Endothelial cell of umbilical vein (primary cell): ENCODE measurements around the gene DYRK3. TPM values are rescaled to one million over a fixed set of nuclear protein-coding genes. Genes with fewer than 3 reads are reported as not detected.

Experiments used
- BruUV-seq: library from RNA; stranded (reverse); fragments of 400-500 nt; replicated peaks from 2 replicates; lab custom pipeline; 2021; lab: Mats Ljungman, UMichigan
- CTCF ChIA-PET: fragments of 300-600, 350-600 bp; sonication (Branson Sonifier 250); formaldehyde crosslinking; loops from one replicate; lab custom pipeline; 2021; ENCODE audit warnings: antibody characterized with exemption, inconsistent platforms; lab: Charles Lee
- POLR2A ChIA-PET: fragments of 300-600, 350-600 bp; sonication (Branson Sonifier 250); formaldehyde crosslinking; loops from one replicate; lab custom pipeline; 2021; ENCODE audit warnings: antibody characterized with exemption, inconsistent platforms; lab: Charles Lee
- DNase-seq: peaks from one replicate; pipeline ENCODE4 v3.0.0-alpha.2; 2011; ENCODE audit warnings: low read depth, low spot score
- FAIRE-seq: peaks from 2 replicates; lab custom pipeline; 2011; peaks lifted over from hg19 to GRCh38; lab: Jason Lieb, UNC
- H2AFZ ChIP-seq: 2 replicates; pipeline ENCODE4 v1.6.0; 2012; ENCODE audit warnings: low read depth, low read length, control low read depth, inconsistent platforms
- H3K27ac ChIP-seq: 2 replicates; pipeline ENCODE4 v1.5.1; 2011; ENCODE audit warnings: low read depth, mild to moderate bottlenecking, control low read depth, low read length, moderate library complexity; ENCODE audit not compliant: insufficient read depth
- H3K27me3 ChIP-seq, 2 experiments: 2 replicates each; pipeline versions ENCODE4 v1.6.0 to v1.6.1; 2011; ENCODE audit warnings: low read length in 2 of 2, mixed read lengths in 1 of 2; ENCODE audit not compliant: control insufficient read depth in 2 of 2, insufficient read depth in 2 of 2
- H3K36me3 ChIP-seq, 2 experiments: 2 replicates in 1 of 2; 3 replicates in 1 of 2; pipeline ENCODE4 v1.5.1; 2011; ENCODE audit warnings: low read length in 2 of 2, mild to moderate bottlenecking in 1 of 2, moderate library complexity in 1 of 2; ENCODE audit not compliant: control insufficient read depth in 2 of 2, insufficient read depth in 2 of 2; ENCODE audit errors: extremely low read depth in 1 of 2
- H3K4me1 ChIP-seq: 3 replicates; pipeline ENCODE4 v1.5.1; 2011; ENCODE audit warnings: mild to moderate bottlenecking, low read length; ENCODE audit not compliant: control insufficient read depth, insufficient read depth; ENCODE audit errors: extremely low read depth
- H3K4me2 ChIP-seq: 2 replicates; pipeline ENCODE4 v1.6.1; 2011; ENCODE audit warnings: low read length, control low read depth, mixed read lengths; ENCODE audit not compliant: insufficient read depth
- H3K4me3 ChIP-seq, 3 experiments: fragments of 200-600 bp in 1 of 3; sonication (generic), shearing (Covaris generic) in 1 of 3; replicated peaks in 1 of 3; 2 replicates each; pipeline ENCODE4 v1.5.1; 2011 to 2016; ENCODE audit warnings: control low read depth in 3 of 3, low read length in 3 of 3, mild to moderate bottlenecking in 2 of 3, inconsistent platforms in 1 of 3, low read depth in 1 of 3, moderate library complexity in 1 of 3; ENCODE audit not compliant: insufficient read depth in 1 of 3
- H3K79me2 ChIP-seq: 2 replicates; pipeline ENCODE4 v1.6.0; 2012; ENCODE audit warnings: low read length, inconsistent platforms; ENCODE audit not compliant: control insufficient read depth, insufficient read depth
- H3K9ac ChIP-seq: replicated peaks from 2 replicates; pipeline ENCODE3; 2011; ENCODE audit warnings: low read length, control low read depth; ENCODE audit not compliant: insufficient read depth; ENCODE audit errors: extremely low read depth
- H3K9me1 ChIP-seq: replicated peaks from 3 replicates; pipeline ENCODE4 v1.6.0; 2011; ENCODE audit warnings: mild to moderate bottlenecking, low read length; ENCODE audit not compliant: control insufficient read depth, insufficient read depth; ENCODE audit errors: extremely low read depth
- H3K9me3 ChIP-seq: replicated peaks from 2 replicates; pipeline ENCODE4 v1.5.1; 2012; ENCODE audit warnings: low read length, inconsistent platforms; ENCODE audit not compliant: control insufficient read depth, insufficient read depth
- H4K20me1 ChIP-seq: replicated peaks from 2 replicates; pipeline ENCODE3; 2011; ENCODE audit warnings: mild to moderate bottlenecking, low read length; ENCODE audit not compliant: control insufficient read depth, insufficient read depth; ENCODE audit errors: extremely low read depth
- CTCF ChIP-seq, 2 donors: IDR thresholded peaks; 1 replicate in 1 of 2; 2 replicates in 1 of 2; pipeline ENCODE4 v1.5.1; 2011; ENCODE audit warnings: low read length in 2 of 2, mild to moderate bottlenecking in 2 of 2, moderate library complexity in 2 of 2, control low read depth in 1 of 2, inconsistent platforms in 1 of 2, low read depth in 1 of 2; ENCODE audit not compliant: insufficient read depth in 1 of 2; ENCODE audit errors: extremely low read depth in 1 of 2
- EZH2 ChIP-seq: IDR thresholded peaks from 2 replicates; pipeline ENCODE4 v1.6.1; 2012; ENCODE audit warnings: borderline replicate concordance, low read depth, mild to moderate bottlenecking, moderate library complexity, low read length, inconsistent platforms; ENCODE audit not compliant: severe bottlenecking
- FOS ChIP-seq: IDR thresholded peaks from 2 replicates; pipeline ENCODE4 v1.6.1; 2011; ENCODE audit warnings: mild to moderate bottlenecking, low read length, moderate library complexity, borderline replicate concordance; ENCODE audit not compliant: insufficient read depth
- GATA2 ChIP-seq: IDR thresholded peaks from 2 replicates; pipeline ENCODE4 v1.7.0; 2011; ENCODE audit warnings: low read depth, mild to moderate bottlenecking, moderate library complexity, mixed read lengths, low read length; ENCODE audit not compliant: insufficient read length, insufficient read depth
- MAX ChIP-seq: IDR thresholded peaks from 2 replicates; pipeline ENCODE4 v1.6.1; 2011; ENCODE audit not compliant: insufficient read depth, insufficient read length
- MYC ChIP-seq: IDR thresholded peaks from one replicate; pipeline ENCODE4 v1.6.1; 2011; ENCODE audit warnings: mild to moderate bottlenecking, low read depth, low read length
- POLR2A ChIP-seq: IDR thresholded peaks from 2 replicates; pipeline ENCODE4 v1.6.1; 2012; ENCODE audit warnings: low read depth, mild to moderate bottlenecking, control low read depth, low read length
- POLR2AphosphoS5 ChIP-seq: IDR thresholded peaks from 2 replicates; pipeline ENCODE4 v1.6.1; 2012; ENCODE audit warnings: low read depth, mild to moderate bottlenecking, control low read depth, low read length, moderate library complexity; ENCODE audit not compliant: insufficient read depth
- dilution Hi-C: fragments of 300-500 bp; cut with MboI; formaldehyde crosslinking; loops from one replicate; pipeline ENCODE4 v1.15.0; 2019; ENCODE audit warnings: low sequenced_read_pairs; ENCODE audit not compliant: extremely low pct_ligation_motif_present
- intact Hi-C: fragments of 100-400 bp; cut with micrococcal nuclease; formaldehyde crosslinking; loops from one replicate; pipeline ENCODE4 v1.10.0; 2022
- polyA plus RNA-seq, 4 experiments: library from polyadenylated mRNA; depleted of rRNA in 3 of 4; stranded (reverse) in 3 of 4; unstranded in 1 of 4; fragments of >200 nt; gene quantifications; 2 replicates each; pipeline versions ENCODE4 v1.2.1 to v1.2.3, GENCODE V29; 2011 to 2012; ENCODE audit warnings: missing spikeins in 1 of 4
- total RNA-seq: library from RNA; stranded (reverse); gene quantifications from 2 replicates; pipeline ENCODE4 v1.2.3, GENCODE V29; 2021

The DYRK3 gene
- total and polyA plus RNA-seq, 2 donors (not counting 3 experiments of a cell fraction or from before 2014, with no cell fraction given) = 3.4 to 7.4 TPM

GRCh38 chr1:206683313-206683712, 48.0 kb downstream of the DYRK3 start:
- Histone ChIP-seq H3K9ac (no peak overlapping the region), H2AFZ (no peak overlapping the region), H4K20me1 (peaks cover 4% of the 10 kb centered on the region), H3K27me3 (peaks cover 35 to 51% of the 10 kb centered on the region in 2 experiments), H3K4me2 (no peak overlapping the region), H3K36me3 (no peaks in the 10 kb centered on the region), H3K9me1 (no peaks in the 10 kb centered on the region), H3K79me2 (peaks cover 27% of the 10 kb centered on the region), H3K27ac (no peak overlapping the region), H3K4me1 (peaks cover 21% of the 10 kb centered on the region), H3K9me3 (no peaks in the 10 kb centered on the region), H3K4me3 (no peak overlapping the region)
- no peak for TF ChIP-seq GATA2
- no peak for TF ChIP-seq MYC
- no peak for TF ChIP-seq CTCF (IDR thresholded peaks at IDR 0.05; ENCODE audit: extremely low read depth in 1 of 2, insufficient read depth in 1 of 2, low read depth in 1 of 2, low read length in 2 of 2)
- no peak for TF ChIP-seq EZH2
- TF ChIP-seq MAX = no peak
- no peak for TF ChIP-seq POLR2AphosphoS5
- TF ChIP-seq POLR2A = no peak
- TF ChIP-seq FOS = no peak
- DNase-seq (no peak), FAIRE-seq (no peak)
- intact Hi-C loops = no loop called here
- ChIA-PET POLR2A (no interaction called here), CTCF (interaction anchor here (3.6 kb wide), 1 partner anchor 20 kb away, joined by 26 read pairs; no protein-coding TSS in a partner anchor)
- no TSS peak for BruUV-seq
- dilution Hi-C loops = no loop called here
